Activated CD4-positive, CD25-positive, alpha-beta regulatory T cell treated with anti-CD3 and anti-CD28 coated beads, Interleukin-2, amount 50 U/mL, for 24 hours (primary cell): ENCODE data around the gene CADPS.

ENCODE experiments used
- ATAC-seq, 2 donors: fragments of 150-1000 bp; cut with Tn5 transposase; one replicate each; pipeline ENCODE4 v1.10.0; 2021; ENCODE audit warnings: mild to moderate bottlenecking in 1 of 2, moderate library complexity in 1 of 2

Gene CADPS

DNA sequence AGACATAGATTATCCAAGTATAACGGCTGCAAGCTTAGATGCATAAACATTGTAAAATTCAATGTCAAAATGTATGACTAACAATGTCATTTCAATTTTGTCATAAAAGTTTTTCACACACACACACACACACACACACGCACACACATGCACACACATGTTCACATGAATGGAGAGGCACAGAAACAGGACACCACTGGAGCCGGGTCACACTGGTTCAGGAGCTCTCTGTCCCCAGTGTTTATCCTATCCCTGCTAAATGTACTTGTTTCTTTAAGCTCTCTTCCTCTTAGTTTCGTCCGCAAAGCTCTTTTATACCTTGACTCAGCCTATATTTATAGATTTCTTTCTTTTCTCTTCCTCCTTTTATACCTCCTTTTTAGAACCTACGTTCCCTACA lies 249.9 kb downstream of the CADPS start:
- no peak for ATAC-seq

DNA sequence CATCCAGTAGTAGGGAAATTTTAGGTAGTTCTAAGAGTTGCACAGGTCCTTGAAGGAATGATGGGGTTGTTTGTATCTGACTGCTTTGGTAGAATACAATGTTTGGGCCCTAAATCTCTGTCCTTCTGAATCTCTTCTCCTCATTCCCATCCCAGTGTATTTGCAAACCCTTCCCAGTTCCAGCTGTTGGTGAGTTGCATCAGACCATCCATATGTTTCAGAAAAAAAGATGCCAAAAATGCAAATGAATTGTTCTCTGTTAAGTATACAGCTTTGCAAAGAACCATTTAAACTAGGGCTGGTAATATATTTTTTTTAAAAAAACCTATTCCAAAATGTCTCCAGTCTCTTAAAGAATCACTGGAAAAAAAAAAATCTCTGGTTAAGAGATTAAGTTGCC lies 251.0 kb downstream of the CADPS start:
- ATAC-seq, result no peak

DNA sequence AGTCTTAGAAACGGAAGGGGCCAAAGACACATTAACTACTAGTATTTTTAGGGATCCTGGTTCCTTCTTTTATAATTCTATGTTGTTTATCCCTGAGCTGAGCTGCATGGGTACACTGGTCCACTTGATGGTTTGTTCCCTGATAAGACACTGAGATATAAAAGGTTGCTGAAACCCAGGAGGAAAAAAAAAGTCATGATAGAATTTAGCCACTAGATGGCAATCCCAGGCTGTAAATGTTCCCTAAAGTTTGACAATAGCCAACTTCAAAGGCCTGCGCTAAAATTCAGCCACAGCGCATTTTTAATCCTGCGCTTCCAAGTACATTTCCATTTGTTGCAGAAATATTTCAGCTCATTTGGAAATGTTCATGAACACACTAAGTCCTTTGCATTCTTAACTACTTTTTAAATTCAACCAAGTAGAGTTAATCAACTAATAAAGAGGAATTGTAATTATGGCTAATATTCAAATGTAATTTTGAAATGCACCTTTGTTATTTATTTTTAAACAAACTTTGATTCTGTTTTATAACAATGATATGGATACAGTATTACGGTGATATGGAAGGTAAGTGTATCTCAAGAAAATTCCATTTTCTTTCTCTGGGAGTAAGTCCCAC lies 252.6 kb downstream of the CADPS start:
- ATAC-seq, result no peak

DNA sequence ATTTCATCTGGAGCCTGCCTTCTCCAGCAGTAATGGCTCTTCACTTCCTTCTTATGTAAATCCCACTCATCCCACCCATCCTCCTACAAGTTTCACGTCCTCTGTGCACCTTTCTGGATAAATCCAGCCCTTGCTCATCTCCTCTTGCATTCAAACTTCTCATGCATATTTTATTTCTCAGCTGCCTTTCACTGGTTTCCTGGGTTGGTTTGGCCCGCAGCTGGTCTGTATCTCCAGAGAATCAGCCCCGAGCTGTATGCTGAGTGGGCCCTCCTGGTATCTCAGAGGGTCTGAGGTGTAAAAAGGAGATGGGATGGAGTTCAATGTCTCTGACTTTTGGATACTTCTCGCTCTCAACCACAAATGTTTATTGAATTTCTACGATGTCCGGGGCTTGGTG lies 253.3 kb downstream of the CADPS start:
- ATAC-seq, result no peak

DNA sequence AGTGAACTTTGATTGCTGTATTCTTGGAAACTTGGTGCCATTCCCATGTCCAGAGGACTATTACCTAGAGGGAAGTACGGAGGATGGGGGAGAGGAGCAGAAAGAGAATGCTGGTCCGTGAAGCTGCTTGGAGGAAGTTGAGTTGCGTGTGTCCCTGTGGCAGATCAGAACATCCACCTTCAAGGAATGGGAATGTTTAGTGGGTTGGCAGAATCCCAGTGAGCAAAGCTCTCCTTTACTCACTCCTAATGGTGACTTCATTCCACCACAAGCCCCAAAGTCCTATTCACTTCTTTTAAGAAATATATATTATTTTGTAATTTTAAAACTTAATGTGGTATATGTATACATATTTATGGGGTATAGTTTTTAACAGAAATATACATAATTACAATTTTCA lies 254.0 kb downstream of the CADPS start:
- no peak for ATAC-seq

DNA sequence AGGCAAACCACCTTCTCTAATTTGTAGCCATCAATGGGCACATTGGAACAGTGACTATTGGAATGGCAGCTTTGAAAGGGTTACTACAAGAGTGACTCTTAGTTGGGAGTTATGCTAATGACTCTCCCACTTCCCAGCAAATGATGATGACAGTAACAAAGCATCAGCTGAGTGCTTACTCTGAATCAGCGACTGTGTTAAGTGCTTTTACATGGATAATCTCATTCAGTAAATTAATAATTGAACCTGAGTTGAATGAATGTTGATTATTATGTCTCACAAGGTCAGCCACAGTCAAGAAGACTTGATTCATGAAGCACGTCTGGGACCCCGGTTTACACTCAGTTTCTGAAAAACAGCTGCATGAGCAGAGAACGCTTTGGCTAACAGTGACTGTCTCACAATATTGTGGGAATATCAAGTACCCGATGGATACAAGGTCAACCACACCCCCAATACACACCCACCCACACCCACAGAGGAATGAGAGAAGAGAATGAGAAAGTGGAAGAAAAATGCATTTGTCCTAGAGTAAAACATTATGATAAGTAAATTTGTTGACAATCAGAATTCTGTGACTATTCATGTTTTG lies 259.9 kb downstream of the CADPS start:
- no peak for ATAC-seq

DNA sequence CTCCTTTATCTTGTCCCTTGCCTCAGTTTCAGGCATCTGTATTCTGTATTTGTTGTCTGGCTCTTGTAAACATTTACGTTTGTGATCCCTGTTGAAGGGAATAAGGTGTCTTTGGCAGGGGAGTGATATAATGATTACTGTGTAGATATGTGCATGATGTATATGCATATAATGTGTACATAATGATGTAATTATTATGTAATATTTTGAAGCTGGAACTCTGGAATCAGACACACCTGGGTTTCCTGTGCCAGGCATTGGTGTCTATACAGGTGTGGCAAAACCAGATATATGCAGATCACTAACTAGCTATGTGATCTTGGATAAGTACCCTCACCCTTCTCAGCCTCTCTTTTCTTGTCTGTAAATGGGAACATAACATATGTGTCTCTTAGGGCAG lies 260.7 kb downstream of the CADPS start:
- no peak for ATAC-seq

DNA sequence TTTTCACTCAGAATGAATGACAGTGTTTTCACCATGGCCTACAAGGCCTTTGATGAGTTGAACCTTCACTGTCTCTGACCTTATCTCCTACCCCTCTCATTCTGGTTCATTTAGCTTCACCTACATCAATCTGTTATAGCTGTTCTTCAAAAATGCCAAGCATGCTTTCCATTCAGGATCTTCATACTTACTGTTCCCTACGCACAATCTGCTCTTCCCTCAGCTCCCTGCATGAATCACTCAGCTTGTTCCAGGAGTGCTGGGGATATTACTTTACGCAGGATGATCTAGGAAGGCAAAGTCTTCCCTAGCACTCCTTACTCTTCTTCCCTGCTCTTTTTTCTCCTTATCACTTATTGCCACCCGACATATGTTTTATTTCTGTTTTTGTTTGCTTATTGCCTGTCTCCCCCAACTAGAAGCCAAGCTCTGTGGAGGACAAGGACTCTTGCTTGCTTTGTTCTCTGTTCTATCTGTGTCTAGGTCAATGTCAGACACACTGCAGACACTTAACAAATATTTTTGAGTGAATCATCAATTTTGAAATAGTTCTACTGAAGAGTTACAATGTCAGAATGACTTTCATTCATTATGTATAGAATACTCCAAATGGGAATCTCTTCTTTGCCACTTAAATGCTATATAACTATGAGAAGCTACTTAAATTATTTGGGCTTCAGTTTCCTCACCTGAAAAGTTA lies 263.5 kb downstream of the CADPS start:
- no peak for ATAC-seq

DNA sequence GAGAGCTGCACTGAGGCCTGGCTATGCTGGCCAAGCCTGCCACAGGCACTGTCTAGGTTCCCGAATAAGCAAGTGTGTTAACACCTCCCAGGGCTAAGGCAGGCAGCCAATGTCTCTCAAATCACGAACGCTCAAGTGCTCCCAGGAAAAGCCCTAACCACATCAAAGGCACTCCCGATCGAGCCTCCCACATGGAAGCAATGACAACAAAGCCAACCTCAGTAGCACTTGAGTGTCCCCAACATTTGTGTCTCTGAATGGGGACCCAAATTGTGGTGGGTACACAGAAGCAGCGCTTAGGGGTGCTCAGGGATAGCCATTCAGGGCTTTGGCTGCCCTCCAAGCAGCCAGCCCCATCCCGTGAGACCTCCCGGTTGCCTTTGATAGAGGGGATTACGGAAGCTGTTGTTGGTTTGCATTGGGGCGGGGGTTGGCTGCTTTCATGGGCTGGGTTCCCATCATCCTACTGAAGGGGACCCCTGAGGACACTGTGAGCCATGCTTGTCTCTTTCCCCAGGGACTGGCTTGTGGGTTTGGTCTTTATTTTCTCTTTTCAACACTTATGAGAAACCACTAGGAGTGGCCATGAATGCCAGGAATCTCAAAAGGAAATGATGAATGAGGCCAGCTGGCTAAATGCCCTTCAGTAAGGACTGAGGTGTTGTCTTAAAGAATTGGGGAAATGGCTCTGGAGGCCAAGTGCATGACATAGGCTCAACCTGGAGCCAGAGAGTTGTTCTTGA lies 267.8 kb downstream of the CADPS start:
- no peak for ATAC-seq

DNA sequence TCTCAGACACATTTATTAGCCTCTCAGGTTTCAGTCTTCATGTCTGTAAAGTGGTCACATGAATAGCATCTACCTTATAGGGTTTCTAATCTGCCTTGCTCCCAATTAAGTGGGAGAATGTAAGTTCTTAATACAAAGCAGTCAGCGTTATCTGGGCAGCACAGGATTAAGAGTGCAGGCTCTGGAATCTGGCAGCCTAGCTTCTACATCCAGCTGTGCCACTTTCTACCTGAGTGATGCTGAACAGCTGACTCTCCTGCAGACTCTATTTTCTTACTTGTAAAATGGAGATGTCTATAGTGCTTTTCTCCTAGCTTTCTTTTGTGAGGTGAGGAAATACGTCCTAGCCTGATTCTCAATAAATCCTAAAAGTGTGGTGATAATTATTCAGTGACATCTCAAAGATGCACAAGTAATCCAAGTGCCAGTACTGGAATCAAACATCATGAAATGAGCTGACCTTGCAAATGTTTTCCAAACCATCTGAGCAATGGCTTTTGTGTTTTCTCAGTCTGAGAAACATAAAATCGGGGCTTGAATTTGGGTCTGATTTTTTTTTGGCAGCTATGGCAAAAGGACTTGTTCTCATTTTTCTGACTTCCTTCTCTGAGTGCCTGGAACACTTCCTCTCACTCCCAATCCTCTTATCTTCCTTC lies 269.7 kb downstream of the CADPS start:
- no peak for ATAC-seq

DNA sequence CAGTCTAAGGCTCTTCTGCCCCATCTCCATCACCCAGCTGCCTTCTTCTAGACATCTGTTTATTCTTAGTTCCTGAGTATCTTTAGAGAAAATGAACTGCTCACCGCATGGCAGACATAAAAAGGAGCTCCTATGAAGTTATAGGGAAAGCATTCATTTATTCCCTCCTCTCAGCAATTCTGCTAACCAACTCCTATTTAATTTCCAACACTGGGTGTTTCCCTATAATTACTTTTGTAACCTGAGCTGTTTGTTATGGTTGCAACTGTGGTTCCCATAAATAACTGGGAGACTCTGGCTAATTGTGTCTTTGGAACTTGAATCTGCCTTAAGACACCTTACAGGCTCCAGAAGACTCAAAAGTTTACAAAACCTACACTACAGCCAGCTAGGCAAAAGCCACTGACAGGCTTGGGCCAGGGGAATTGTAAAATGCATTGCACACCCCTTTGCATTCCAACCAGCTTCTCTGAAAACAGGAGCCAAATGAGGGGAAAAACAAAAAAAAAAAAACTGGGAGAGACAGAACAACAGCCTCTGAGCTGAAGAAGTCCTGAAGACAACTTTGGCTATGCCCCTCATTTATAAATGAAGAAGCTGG lies 270.4 kb downstream of the CADPS start:
- no peak for ATAC-seq

DNA sequence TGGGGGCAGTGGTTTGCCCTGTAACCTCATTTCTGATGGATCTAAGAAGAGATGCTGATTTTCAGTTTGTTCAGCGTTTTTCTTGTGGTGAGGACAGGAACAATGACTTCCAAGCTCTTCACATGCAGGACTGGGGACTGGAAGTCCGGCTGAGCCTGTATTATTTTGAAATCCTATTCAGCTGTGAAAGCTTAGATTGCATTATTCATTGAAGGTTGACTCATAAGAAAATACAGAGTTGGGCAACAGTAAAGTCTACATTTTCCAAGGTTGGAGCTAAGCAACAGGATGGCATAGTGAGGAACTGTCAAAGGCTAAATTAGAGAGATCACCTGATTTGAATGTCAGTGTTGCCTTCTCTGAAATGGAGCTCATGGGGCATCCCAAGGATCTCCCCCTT lies 270.9 kb downstream of the CADPS start:
- ATAC-seq, result no peak

DNA sequence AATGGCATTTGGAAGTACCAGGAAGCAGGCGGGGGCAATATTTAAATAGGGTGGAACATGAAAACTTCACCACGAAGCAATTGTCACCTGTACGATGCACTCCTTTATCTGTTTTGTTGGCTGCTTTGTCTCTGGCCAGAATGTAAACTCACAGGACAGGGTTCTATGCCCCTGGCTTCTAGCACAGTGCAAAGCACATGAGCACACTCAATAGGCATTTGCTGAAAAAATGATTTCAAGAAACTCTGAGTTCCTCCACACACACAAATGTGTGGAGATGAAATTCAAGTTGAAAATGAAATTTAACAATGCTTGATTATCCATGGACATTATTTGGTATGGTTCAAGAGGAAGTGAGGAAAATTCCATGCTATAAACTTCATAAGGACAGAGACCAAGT lies 272.2 kb downstream of the CADPS start:
- ATAC-seq, result no peak

DNA sequence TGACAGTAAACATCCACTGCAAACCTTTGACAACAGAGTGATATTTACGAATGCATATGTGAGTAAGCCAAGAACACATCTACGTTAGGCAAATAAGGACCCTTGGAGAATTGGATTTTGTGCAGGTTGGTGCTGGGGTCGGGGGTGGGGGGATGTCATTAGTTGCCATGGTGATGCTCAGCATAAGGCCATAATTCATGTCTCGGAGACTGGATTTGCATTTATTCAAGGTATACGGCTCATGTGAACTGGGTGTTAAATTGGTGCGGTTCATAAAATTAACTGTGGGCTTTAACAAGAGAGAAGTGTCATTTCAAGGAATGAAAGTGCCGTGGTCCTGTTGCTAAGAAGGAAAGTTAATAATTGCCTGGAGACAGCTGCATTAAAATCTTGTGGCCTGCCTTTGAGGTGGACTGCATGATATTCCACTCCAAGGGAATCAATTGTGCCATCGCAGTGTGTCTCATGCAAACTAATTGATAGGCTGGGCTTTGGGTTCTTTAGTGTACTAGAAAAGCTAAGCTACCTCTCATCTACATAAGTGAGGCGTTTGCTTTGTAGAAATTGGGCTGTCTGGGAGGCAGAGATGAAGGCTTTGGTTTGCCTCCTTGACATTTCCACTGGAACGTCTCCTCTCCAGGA lies 273.0 kb downstream of the CADPS start:
- no peak for ATAC-seq

DNA sequence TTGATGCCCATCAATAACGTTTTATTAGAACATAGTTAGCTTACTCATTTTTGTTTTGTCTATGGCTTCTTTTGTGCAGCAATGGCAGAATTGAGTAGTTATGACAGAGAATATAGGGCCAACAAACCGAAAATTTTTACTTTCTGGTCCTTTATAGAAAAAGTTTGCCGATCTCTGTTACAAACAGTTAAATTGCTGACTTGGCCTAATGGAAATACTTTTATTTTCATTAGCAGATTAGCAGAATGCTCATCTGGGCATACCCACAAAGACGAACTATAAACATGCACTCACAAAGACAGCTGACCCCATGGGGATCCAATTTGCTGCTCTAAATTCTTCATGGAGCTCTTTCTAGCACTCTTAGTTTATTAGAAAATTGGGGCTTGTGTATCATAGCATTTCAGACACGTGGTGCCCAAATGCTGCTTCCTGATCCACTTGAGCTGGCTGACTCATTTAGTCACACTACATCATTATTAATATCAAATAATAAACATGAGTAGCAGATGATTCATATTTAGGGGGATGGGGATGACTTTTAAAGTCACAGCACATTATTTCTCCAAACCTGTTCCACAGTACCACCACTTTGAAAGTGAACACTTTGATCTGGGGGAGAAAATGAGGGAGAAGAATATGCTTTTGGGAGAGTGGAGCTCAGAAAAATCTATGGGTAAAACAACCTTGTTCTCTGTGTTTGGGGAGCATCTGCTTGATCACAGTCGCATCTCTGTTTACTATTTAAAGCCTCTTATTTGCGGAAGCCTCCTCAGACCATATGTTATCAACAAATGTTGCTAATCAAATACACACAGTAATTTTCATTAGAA lies 273.8 kb downstream of the CADPS start:
- ATAC-seq, result no peak

DNA sequence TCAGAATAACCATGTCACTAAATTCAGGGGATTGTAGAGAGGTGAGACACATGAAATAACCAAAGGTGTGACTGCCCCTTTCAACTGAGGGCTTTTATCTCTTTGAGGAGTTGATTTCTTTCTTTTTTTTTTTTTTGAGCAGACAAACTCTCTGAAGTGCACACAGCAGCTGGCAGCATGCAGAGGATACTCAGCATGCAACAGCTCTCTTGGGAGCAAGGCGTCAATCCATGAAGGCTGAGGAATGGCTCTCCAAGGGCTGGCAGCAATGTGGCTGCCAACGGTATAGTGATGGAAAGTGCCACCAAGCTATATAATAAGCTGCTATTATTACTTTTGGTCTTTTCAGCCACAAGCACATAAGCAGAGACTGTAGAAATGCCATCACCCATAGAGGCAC lies 275.2 kb downstream of the CADPS start:
- no peak for ATAC-seq

DNA sequence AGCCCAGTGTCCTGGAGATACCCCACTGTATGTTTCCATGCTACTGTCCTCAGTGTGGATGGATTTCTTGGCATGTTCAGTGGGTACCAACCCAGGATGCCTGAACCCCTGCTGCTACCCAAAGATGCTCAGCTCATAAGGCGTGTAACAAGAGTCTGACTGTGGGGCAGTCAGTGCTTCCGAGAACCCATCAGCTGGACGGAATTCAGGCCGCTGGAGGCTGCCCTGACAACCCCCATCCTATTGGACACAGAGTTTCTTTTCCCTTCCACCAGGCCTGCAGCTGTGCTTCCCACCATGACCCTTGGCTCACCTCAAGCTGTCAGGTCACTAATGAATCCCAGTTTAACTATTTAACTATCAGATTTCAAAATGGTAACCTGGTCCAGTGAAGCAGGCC lies 277.7 kb downstream of the CADPS start:
- ATAC-seq, result no peak

DNA sequence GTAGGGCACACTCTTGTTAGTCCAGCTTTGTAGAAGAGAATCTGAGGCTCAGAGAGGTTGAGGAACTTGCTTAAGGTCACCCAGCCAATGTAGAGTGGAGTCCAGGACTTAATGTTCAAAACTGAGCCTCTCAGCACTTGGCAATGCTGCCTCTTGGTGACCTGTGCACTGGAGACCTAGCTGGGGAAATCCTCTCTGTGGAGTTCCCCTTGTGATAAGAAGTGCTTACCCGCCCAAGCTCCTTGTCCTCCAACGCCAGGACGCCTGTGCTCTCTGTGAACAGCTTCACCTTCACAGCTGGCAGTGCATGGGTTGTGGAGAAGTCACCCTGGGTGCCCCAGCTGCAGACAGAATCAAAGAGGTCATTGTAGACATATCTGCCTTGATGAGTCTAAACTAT lies 282.8 kb downstream of the CADPS start:
- no peak for ATAC-seq

DNA sequence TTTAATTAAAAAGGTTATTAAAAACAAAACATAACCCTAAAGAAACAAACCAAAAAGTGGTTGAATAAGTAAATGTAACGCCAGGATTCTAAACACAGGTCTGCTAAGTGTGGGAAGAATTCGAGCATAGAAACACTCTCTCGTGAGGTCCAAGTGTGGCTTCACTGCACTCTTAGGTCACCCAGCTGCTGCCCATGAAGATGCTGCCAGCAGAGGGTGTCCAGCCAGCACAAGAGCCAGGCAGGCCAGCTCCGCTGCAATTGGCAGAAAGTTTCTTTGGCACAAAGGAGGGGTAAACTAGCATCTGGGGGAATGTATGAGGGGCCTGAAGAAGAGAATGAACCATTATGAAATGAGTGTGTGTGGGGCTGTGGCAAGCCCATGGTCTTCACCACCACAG lies 286.1 kb downstream of the CADPS start:
- ATAC-seq, result no peak

DNA sequence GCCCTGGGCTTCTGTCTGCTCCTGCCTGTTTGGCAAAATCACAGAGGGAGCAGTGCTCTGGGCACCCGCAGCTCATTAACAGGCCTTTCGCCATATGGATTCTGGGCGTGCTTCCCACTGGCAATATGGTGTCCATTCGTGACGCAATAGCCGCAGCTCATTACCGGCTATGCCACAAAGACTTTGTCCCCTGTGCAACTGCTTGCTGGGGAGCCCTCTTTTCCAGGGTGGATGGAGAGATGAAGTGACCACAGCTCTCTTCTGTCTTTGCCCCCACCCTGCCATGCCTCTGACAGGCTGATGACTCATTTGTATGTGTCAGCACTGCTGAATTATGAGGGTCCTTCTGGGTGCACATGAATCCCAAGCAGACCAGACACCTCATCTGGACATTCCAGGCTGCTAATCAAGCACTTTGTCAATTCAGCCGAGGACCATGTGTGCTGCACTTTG lies 287.6 kb downstream of the CADPS start:
- ATAC-seq, result no peak

DNA sequence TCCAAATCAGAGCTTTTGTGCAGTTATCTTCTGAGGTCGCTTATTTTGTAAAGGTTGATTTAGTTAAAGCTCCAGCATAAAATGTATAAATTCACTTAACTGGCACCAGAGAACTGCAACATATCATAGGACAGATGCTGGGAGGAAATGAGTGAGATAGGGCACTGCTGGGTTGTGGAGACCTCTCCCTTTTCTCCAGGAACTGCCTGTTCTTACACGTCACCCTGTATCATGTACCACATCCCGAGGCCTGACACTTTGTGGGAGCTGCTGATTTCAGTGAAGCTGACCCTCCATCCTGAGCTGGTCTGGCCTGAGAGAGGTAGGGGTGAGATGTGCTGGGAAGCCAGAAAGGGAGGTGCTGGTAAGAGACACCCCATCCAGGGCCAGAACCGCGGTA lies 288.0 kb downstream of the CADPS start:
- ATAC-seq, result no peak
